Stimulated activated CD8-positive, alpha-beta memory T cell treated with anti-CD3 and anti-CD28 coated beads, Interleukin-7, amount 100 ng/mL, for 4 hours (primary cell): Measurements from ENCODE around the gene XIST.
"Not testable (repeated sequence)": the region's sequence is repeated elsewhere in the genome, so short reads cannot be mapped to it uniquely, and the experiment has no call there.

Source experiments
- DNase-seq, 2 donors: peaks; one replicate each; pipeline ENCODE4 v3.0.0-alpha.2; 2020; ENCODE audit warnings: low read depth in 2 of 2

XIST gene

GRCh38 chrX:73852467-73852866, at the start of gene XIST:
Gene XIST (minus strand): TSS chrX:73852714.
- peak in 1 of 2 donors; percentile 52 for DNase-seq

GRCh38 chrX:73898315-73898714, 45.8 kb upstream of the XIST start:
- DNase-seq: not testable (repeated sequence)

GRCh38 chrX:73892515-73893090, 40.1 kb upstream of the XIST start:
- DNase-seq: peak in 1 of 2 donors; percentile 30

GRCh38 chrX:73882260-73882659, 29.7 kb upstream of the XIST start:
- DNase-seq: not testable (repeated sequence)

GRCh38 chrX:73877687-73878086, 25.2 kb upstream of the XIST start:
- no peak for DNase-seq

- no peak for DNase-seq
Observed at GRCh38 chrX:73876911-73877310, 24.4 kb upstream of the XIST start.

- no peak for DNase-seq
Observed at GRCh38 chrX:73868916-73869315, 16.4 kb upstream of the XIST start.

GRCh38 chrX:73867144-73867543, 14.6 kb upstream of the XIST start:
- DNase-seq: no peak

- DNase-seq: no peak
Observed at GRCh38 chrX:73863852-73864251, 11.3 kb upstream of the XIST start.

GRCh38 chrX:73863268-73863667, 10.8 kb upstream of the XIST start:
- DNase-seq: no peak

- DNase-seq: no peak
Observed at GRCh38 chrX:73859622-73860021, 7.1 kb upstream of the XIST start.

- peak; percentile 38 to 40 for DNase-seq
Observed at GRCh38 chrX:73855546-73855945, 3.0 kb upstream of the XIST start.

GRCh38 chrX:73852022-73852421, 492 bp downstream of the XIST start:
- no peak for DNase-seq

- DNase-seq: peak in 1 of 2 donors; percentile 70
Observed at GRCh38 chrX:73851014-73852009, 1.2 kb downstream of the XIST start.

- no peak for DNase-seq
Observed at GRCh38 chrX:73850124-73851013, 2.1 kb downstream of the XIST start.

- no peak for DNase-seq
Observed at GRCh38 chrX:73849073-73849472, 3.4 kb downstream of the XIST start.

GRCh38 chrX:73847991-73848390, 4.5 kb downstream of the XIST start:
- DNase-seq: no peak

GRCh38 chrX:73847100-73847499, 5.4 kb downstream of the XIST start:
- no peak for DNase-seq

GRCh38 chrX:73842541-73843234, 9.8 kb downstream of the XIST start:
- no peak for DNase-seq

- DNase-seq: no peak
Observed at GRCh38 chrX:73841337-73841736, 11.2 kb downstream of the XIST start.
